ENCODE results near the gene CD59.

GRCh38 chr11:33656768-33657167, 79.5 kb downstream of the CD59 start:
- TF ChIP-seq CTCF (IDR thresholded peaks at IDR 0.05): no peak
- TF ChIP-seq POLR2A (IDR thresholded peaks at IDR 0.05): no peak
- no peak for TF ChIP-seq EP300 (IDR thresholded peaks at IDR 0.05)
